Suprapubic skin (tissue), 3 donors: Measurements from ENCODE around the gene JKAMP.

Experiments
- CTCF ChIP-seq, 2 donors: fragments of 200-600 bp in 1 of 2; fragments of 450-650 bp in 1 of 2; sonication (generic) in 1 of 2; IDR thresholded peaks; one replicate each; pipeline ENCODE4 v1.5.1; 2016 to 2019; ENCODE audit warnings: antibody characterized with exemption in 2 of 2, mild to moderate bottlenecking in 1 of 2, moderate library complexity in 1 of 2
- POLR2AphosphoS5 ChIP-seq, 3 donors: sonication (generic); formaldehyde crosslinking; IDR thresholded peaks; one replicate each; pipeline ENCODE4 v1.6.1; 2017; ENCODE audit warnings: antibody characterized with exemption in 3 of 3

- TF ChIP-seq POLR2AphosphoS5 (IDR thresholded peaks at IDR 0.05): no peak
- TF ChIP-seq CTCF (IDR thresholded peaks at IDR 0.05): no peak
Measured at GRCh38 chr14:59530349-59530748, 46.0 kb downstream of the JKAMP start.
